Fibroblast of skin of left quadriceps (primary cell): ENCODE data around the gene USP10.
"Not testable (repeated sequence)": the region's sequence is repeated elsewhere in the genome, so short reads cannot be mapped to it uniquely, and the experiment has no call there.

Experiments
- DNase-seq, 2 experiments: peaks; one replicate each; pipeline ENCODE4 v3.0.0-alpha.2; 2013; ENCODE audit warnings: low read depth in 2 of 2

The USP10 gene

DNA sequence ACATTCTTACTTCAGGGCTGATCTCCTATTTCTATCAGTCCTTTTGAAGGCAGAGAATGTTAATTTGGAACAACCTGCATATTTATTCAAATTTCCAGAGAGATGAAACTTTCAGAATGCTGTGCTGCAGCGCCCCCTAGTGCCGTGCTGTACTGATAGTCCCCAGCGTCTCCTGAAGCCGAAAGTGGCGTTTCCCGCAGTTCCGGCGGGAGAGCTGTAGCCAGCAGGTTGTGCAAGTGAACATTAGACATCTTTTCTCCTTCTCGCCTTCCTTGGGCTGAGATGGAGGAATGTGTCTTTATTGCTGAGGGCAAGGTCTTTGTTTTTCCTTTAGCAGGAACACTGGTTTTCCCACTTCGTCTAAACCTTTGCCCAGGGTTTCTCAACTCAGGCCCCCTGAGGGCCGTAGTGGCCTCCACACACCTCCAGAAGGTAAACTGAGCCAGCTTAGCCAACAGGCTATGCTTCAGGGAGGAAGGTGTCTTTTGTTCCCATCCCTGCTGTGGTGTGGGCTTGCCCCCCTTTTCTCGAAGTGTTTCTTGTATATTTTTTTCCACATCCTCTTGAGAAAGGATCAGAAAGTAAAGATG is 26.4 kb downstream of the USP10 start:
- DNase-seq: peak; percentile 60 to 67

GRCh38 chr16:84726669-84727467 is 27.1 kb downstream of the USP10 start:
- no peak for DNase-seq

DNA sequence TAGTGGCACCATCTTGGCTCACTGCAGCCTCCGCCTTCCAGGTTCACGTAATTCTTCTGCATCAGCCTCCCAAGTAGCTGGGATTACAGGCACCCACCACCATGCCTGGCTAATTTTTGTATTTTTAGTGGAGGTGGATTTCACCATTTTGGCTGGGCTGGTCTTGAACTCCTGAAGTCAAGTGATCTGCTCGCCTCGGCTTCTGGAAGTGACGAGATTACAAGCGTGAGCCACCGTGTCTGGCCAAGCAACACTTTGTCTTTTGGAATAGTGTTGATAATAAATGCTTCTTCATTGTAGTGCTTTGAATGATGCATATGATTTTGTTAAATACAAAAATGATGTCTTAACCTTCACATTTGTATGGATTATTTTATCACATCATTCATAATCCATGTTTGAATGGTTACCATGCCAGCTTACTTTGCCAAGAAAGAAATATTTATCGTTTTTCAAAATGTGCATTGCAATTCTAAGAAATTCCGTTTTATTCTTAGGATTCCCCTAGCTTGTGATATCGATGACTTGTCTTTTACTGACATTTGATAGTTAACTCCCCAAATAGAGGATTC is 29.1 kb downstream of the USP10 start:
- DNase-seq: no peak

- no peak for DNase-seq
These were observed 30.0 kb downstream of the USP10 start for GRCh38 chr16:84729716-84730320.

DNA sequence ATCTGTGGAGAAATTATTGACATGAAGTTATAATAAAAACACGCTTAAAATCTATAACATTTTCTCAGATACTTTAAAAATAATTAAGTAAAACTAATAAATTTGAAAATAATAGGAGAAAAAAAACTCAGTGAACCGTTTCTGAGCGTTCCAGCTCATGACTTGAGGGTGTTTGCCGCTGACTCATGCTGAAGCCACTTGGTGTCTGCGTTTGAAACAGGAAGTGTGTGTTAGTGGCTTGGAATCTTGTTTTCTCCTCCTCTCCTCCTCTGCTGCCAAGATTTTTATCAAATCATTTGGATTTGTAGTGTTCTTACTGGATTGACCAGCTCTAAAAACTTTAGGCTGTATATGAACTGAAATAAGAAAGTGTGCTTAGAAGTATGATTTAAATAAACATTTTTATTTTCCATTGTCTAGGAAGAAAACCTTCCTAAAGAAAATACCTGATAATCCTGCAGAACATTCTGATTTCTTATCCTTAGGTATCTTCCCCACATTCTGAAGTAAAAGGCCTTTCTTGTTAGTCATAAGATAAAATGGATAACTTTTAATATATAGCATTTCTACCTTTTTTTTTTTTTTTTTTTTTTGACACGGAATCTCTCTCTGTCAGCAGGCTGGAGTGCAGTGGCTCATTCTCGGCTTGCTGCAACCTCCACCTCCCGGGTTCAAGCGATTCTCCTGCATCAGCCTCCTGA is 30.8 kb downstream of the USP10 start:
- peak; percentile 76 to 77 for DNase-seq

- DNase-seq: not testable (repeated sequence)
These were observed 32.5 kb downstream of the USP10 start for GRCh38 chr16:84732332-84732673.

- no peak for DNase-seq
These were observed 33.0 kb downstream of the USP10 start for GRCh38 chr16:84732674-84733352.

GRCh38 chr16:84735849-84736586 is 36.2 kb downstream of the USP10 start:
- no peak for DNase-seq

DNA sequence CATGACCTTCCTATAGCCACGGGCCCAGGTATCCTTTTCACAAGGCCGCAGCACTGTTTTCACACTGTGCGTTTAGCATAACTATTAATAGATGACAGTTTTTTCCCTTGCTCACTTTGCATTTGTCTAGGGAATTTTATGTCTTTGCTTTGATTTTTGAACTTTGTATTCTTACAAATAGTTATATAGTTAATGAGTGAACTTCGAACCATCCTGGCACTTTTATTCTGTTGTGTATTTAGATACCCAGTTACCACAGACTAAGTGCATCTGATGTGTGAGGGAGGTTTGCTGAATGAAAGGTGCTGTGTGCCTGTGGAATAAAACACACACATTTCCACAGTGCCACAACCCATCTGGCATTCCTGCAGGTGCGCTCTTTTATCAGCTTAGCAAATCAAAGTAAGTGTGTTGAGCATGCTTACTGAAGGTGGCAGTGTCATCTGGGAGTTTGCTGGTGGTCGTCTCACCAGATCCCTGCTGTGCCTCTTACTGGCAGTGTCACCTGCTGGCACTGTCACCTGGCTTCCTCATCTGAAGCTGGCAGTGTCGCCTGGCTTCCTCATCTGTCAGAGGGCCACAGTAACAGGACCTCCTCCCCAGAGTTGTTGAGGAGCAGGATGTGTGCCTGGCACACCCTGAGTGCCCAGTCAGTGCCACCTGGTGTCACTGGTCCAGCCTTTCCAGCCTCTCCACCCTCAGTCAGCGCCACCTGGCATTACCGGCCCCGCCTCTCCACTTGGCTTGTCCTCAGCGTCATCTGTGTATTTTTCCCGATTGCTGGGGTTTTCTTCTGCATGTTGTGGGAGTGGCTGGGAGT is 37.6 kb downstream of the USP10 start:
- no peak for DNase-seq

GRCh38 chr16:84738255-84739038 is 38.6 kb downstream of the USP10 start:
- DNase-seq: no peak

DNA sequence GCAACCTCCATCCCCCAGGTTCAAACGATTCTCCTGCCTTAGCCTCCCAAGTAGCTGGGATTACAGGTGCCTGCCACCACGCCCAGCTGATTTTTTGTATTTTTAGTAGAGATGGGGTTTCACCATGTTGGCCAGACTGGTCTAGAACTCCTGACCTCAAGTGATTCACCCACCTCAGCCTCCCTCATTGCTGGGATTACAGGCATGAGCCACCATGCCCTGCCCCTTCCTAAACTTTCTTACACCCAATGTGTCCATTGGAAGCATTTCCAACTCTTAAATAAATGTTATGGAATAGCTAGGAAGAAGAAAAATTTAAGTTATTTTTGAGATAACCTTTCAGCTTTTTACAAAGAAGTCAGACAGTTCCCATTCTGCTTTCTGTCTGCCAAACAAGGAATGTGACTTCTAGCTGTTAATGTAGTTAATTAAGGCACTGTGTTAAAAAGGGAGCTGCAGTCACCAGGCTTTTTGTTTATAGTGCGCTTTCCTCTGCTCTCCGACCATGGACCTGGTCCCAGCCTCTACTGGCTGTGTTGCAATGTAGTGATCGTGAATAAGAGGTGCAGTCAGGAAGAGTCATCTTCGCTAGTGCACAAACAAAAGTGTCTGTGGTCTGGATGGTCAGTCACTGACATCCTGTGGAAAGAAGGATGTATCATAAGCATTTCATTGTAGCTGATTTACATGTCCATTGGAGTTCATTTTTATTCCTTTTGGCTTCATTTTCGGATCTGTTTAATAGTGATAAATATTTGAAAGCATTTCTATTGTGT is 39.7 kb downstream of the USP10 start:
- peak in 1 of 2 experiments; percentile 46 for DNase-seq

- DNase-seq: no peak
These were observed 40.9 kb downstream of the USP10 start for GRCh38 chr16:84740596-84741116.

GRCh38 chr16:84741340-84741830 is 41.6 kb downstream of the USP10 start:
- DNase-seq: no peak

DNA sequence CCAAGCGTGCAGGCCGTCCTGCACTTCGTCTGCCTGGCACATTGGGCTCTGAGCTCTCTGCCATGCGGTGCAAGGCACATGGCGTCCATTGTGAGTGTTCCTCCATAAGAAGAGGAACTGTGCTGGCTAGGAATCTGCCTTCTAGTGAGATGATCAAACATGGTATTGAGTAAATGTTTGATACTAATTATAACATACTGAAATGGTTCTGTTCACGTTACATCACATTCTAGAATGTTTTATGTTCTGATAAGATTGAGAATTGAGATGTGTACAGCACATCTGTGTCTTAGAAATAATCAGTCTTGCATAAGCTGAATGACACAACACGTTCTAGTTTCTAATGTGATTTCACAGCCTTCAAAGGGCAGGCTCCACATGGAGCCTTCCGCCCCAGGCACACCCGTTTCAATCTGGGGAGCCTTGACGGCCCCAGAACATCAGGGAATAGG is 42.9 kb downstream of the USP10 start:
- DNase-seq: no peak

DNA sequence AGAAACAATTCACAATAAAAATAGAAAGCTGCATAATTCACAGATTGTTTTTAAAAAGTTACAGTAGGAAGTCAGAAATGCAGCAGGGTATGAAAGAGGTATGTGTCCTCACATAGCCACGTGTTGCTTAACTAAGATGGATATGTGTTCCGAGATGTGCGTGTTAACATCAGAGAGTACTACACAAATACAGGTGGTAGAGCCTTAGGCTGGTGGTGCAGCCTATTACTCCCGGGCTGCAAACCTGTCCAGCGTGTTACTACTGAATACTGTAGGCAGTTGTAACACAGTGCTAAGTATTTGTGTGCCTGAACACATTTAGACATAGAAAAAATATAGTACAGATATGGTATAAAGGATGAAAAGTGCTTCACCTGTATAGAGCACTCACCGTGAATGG is 46.4 kb downstream of the USP10 start:
- no peak for DNase-seq

DNA sequence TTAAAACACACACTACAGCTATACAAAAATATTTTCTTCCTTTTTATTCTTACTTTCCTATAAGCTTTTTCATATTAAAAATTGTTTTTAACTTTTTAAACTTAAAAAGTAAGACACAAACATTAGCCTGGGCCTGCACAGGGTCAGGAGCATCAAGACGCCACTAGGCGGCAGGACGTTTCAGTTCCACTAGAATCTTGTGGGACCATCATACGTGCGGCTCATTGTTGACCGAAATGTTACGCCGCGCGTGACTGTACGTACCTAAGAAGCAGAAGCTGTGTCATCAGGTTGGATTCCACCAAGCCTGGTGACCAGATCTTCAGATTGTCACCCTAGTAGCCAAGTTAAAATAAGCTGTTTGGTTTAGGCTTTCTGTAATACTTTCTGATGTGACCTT is 47.1 kb downstream of the USP10 start:
- no peak for DNase-seq

DNA sequence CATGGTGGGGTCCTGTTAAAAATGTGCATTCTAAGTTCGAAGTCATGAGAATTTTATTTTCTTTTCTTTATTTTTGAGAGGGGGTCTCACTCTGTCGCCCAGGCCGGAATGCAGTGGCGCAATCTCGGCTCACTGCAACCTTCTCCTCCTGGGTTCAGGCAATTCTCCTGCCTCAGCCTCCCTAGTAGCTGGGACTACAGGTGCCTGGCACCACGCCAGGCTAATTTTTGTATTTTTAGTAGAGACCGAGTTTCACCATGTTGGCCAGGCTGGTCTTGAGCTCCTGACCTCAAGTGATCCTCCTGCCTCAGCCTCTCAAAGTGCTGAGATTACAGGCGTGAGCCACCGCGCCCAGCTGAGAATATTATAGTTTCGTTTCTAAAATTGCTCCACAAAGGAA is 48.4 kb downstream of the USP10 start:
- DNase-seq: not testable (repeated sequence)

DNA sequence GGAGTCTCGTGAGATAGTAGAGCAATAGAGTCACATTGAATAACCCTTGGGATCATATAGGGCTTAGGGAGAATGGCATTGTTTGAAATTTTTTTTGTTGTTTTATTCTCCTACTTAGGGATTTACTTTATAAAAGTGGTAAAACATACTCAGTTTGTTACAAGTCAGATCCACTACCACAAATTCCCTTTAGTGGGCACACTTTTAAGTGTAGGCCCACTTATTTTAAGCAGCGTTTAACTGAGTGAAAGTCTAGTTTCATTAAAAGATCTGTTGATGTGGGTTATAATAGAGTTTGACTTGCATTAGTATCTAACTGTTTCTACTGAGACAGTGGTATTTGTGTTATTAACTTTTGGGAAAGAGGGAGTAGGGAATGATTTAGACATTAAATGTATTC is 49.3 kb downstream of the USP10 start:
- no peak for DNase-seq
